B cell (primary cell): Measurements from ENCODE around the gene PDE3B. TPM values are rescaled to one million over a fixed set of nuclear protein-coding genes. Genes with fewer than 3 reads are reported as not detected.

Experiments used
- ATAC-seq: fragments of 200-7000 bp; cut with Tn5 transposase; one replicate; pipeline ENCODE4 v1.10.0; 2021; ENCODE audit warnings: low read depth, mild to moderate bottlenecking, moderate number of reproducible peaks, moderate library complexity
- CTCF ChIA-PET: fragments of 350-600 bp; sonication (Branson Sonifier 250); formaldehyde crosslinking; loops from one replicate; lab custom pipeline; 2021; ENCODE audit warnings: antibody characterized with exemption, inconsistent platforms; lab: Charles Lee
- POLR2A ChIA-PET: fragments of 350-600 bp; sonication (Branson Sonifier 250); formaldehyde crosslinking; loops from one replicate; lab custom pipeline; 2021; ENCODE audit warnings: antibody characterized with exemption; lab: Charles Lee
- DNase-seq: peaks from one replicate; pipeline ENCODE4 v3.0.0; 2013
- H2AFZ ChIP-seq: 2 replicates; pipeline ENCODE4 v1.6.1; 2012; ENCODE audit warnings: mild to moderate bottlenecking, low read depth, low read length; ENCODE audit not compliant: insufficient read depth, poor library complexity, severe bottlenecking
- H3K27ac ChIP-seq, 2 donors: 1 replicate in 1 of 2; 2 replicates in 1 of 2; pipeline ENCODE4 v1.5.1; 2012 to 2013; ENCODE audit warnings: low read length in 2 of 2, mild to moderate bottlenecking in 2 of 2, moderate library complexity in 1 of 2
- H3K27me3 ChIP-seq, 4 experiments: fragments of 200-600 bp in 1 of 4; sonication (generic) in 1 of 4; replicated peaks in 1 of 4; 1 replicate in 2 of 4; 2 replicates in 2 of 4; pipeline versions ENCODE4 v1.6.1 to v1.7.0; 2013 to 2016; ENCODE audit warnings: low read length in 3 of 4, mild to moderate bottlenecking in 2 of 4, mixed read lengths in 1 of 4, moderate library complexity in 1 of 4; ENCODE audit not compliant: insufficient read depth in 4 of 4, control insufficient read depth in 3 of 4; ENCODE audit errors: control extremely low read depth in 1 of 4
- H3K36me3 ChIP-seq, 2 experiments: replicated peaks in 1 of 2; 1 replicate in 1 of 2; 2 replicates in 1 of 2; pipeline versions ENCODE4 v1.6.1 to v1.7.1; 2013; ENCODE audit warnings: low read length in 1 of 2; ENCODE audit not compliant: insufficient read depth in 2 of 2, control insufficient read depth in 1 of 2; ENCODE audit errors: control extremely low read depth in 1 of 2, extremely low read depth in 1 of 2
- H3K4me1 ChIP-seq, 2 donors: fragments of 200-600 bp in 1 of 2; sonication (generic) in 1 of 2; 1 replicate in 1 of 2; 2 replicates in 1 of 2; pipeline versions ENCODE4 v1.5.1 to v1.6.1; 2013 to 2017; ENCODE audit warnings: low read length in 2 of 2; ENCODE audit not compliant: control insufficient read depth in 2 of 2, insufficient read depth in 2 of 2
- H3K4me2 ChIP-seq: replicated peaks from 2 replicates; pipeline ENCODE3; 2012; ENCODE audit warnings: mild to moderate bottlenecking, low read depth, low read length; ENCODE audit not compliant: poor library complexity, severe bottlenecking
- H3K4me3 ChIP-seq, 5 experiments: fragments of 200-600 bp in 1 of 5; sonication (generic) in 1 of 5; 1 replicate in 3 of 5; 2 replicates in 2 of 5; pipeline versions ENCODE4 v1.5.1 to v1.7.0; 2011 to 2016; ENCODE audit warnings: low read length in 4 of 5, mild to moderate bottlenecking in 4 of 5, low read depth in 2 of 5, control low read depth in 1 of 5, moderate library complexity in 1 of 5; ENCODE audit not compliant: insufficient read depth in 1 of 5; ENCODE audit errors: control extremely low read depth in 1 of 5, extremely low read depth in 1 of 5
- H3K79me2 ChIP-seq: fragments of 200-600 bp; sonication (generic); one replicate; pipeline ENCODE4 v1.6.0; 2016; ENCODE audit warnings: low read length; ENCODE audit not compliant: control insufficient read depth, insufficient read depth
- H3K9ac ChIP-seq: fragments of 200-600 bp; sonication (generic); 2 replicates; pipeline ENCODE4 v1.6.1; 2017; ENCODE audit warnings: mild to moderate bottlenecking, low read length, moderate library complexity
- H3K9me3 ChIP-seq, 3 donors: one replicate each; pipeline versions ENCODE4 v1.6.1 to v1.7.1; 2013; ENCODE audit warnings: low read length in 2 of 3; ENCODE audit not compliant: control insufficient read depth in 2 of 3, insufficient read depth in 1 of 3; ENCODE audit errors: control extremely low read depth in 1 of 3
- H4K20me1 ChIP-seq: 2 replicates; pipeline ENCODE4 v1.6.0; 2012; ENCODE audit warnings: mild to moderate bottlenecking, low read length; ENCODE audit not compliant: insufficient read depth, control insufficient read depth, poor library complexity, severe bottlenecking
- H3K27ac Mint-ChIP-seq: one replicate; pipeline ENCODE4 v1.8.0; 2021; ENCODE audit warnings: mixed read lengths
- H3K27me3 Mint-ChIP-seq: one replicate; pipeline ENCODE4 v1.8.0; 2021; ENCODE audit warnings: mixed read lengths
- H3K4me1 Mint-ChIP-seq: one replicate; pipeline ENCODE4 v1.8.0; 2021; ENCODE audit warnings: mixed read lengths
- H3K4me3 Mint-ChIP-seq: one replicate; pipeline ENCODE4 v1.8.0; 2021; ENCODE audit warnings: mixed read lengths
- H3K9me3 Mint-ChIP-seq: one replicate; pipeline ENCODE4 v1.8.0; 2022; ENCODE audit warnings: mixed read lengths; ENCODE audit not compliant: insufficient read depth
- CTCF ChIP-seq: fragments of 200-600 bp; IDR thresholded peaks from one replicate; pipeline ENCODE4 v1.8.0; 2022; ENCODE audit warnings: antibody characterized with exemption, mild to moderate bottlenecking
- EZH2 ChIP-seq: IDR thresholded peaks from 2 replicates; pipeline ENCODE4 v1.6.1; 2012; ENCODE audit warnings: borderline replicate concordance, low read depth, mild to moderate bottlenecking, moderate library complexity, low read length; ENCODE audit not compliant: insufficient read depth, poor library complexity, severe bottlenecking
- WGBS: methylation state at CpG from one replicate; pipeline ENCODE4 v1.1.5; 2013; ENCODE audit warnings: missing lambda C conversion rate; ENCODE audit not compliant: insufficient coverage; 5-methylcytosine and 5-hydroxymethylcytosine counted together
- intact Hi-C: fragments of 100-400 bp; cut with micrococcal nuclease; formaldehyde crosslinking; loops from one replicate; pipeline ENCODE4 v1.10.0; 2022
- polyA plus RNA-seq: library from polyadenylated mRNA; depleted of rRNA; stranded (reverse); fragments of >200 nt; gene quantifications from 2 replicates; pipeline ENCODE4 v1.2.3, GENCODE V29; 2012
- total RNA-seq, 2 donors: library from RNA; stranded (reverse); fragments of 120-200 nt in 1 of 2; gene quantifications; 1 replicate in 1 of 2; 2 replicates in 1 of 2; pipeline versions ENCODE4 v1.2.3 to v1.2.4, GENCODE V29; 2013 to 2022

PDE3B gene
- total and polyA plus RNA-seq, 2 donors (not counting 1 experiment from before 2014, with no cell fraction given), result 1.0 to 60.7 TPM

DNA sequence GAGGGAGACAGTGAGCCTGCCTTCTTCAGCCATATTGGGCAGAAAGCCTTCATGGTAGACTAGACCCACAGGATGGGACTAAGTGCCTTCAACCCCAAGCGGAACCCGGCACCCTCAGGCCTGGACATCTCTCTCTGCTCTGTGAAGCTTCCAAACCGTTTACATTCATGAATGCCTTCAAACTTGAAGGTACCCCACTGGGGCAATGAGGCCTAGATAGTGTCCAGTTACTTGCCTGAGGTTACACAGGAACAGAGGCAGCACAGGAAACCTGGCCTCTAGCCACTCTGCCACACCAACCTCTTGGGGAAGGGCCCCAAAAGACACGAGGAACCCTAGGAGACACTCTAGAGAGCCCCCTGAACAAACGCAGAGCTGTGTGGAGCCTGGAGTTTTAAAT, 263.0 kb downstream of the PDE3B start:
- Histone ChIP-seq H3K9me3 (peaks cover 0 to 6% (median 0%) of the 10 kb centered on the region in 3 donors), H3K4me3 (no peak overlapping the region), H3K9ac (no peak overlapping the region), H3K27ac (no peak overlapping the region), H3K27me3 (peaks cover 0 to under 1% (median 0%) of the 10 kb centered on the region in 4 experiments), H4K20me1 (no peaks in the 10 kb centered on the region), H3K36me3 (no peaks in the 10 kb centered on the region), H2AFZ (no peak overlapping the region), H3K4me1 (peaks cover 32 to 44% of the 10 kb centered on the region in 2 donors), H3K4me2 (peak overlapping the region; percentile 100), H3K79me2 (no peaks in the 10 kb centered on the region)
- CTCF ChIA-PET, result interaction anchor here (0.5 to 8.6 kb wide), 54 partner anchors 8 to 606 kb away, joined by 3 to 214 read pairs (median 8); partner anchors contain the start of genes CALCB, COPB1, CYP2R1 and INSC
- no peaks in the 10 kb centered on the region for H3K27me3 Mint-ChIP-seq
- H3K4me3 Mint-ChIP-seq, result no peak overlapping the region
- no peak for ATAC-seq
- DNase-seq, result peak; percentile 58
- intact Hi-C loops, result loop anchor here (1.0 to 5.0 kb wide), 4 partner anchors 142 to 1239 kb away; partner anchors contain the start of gene FAR1
- POLR2A ChIA-PET, result interaction anchor here (1.1 to 4.0 kb wide), 3 partner anchors 15 to 406 kb away, joined by 3 to 29 read pairs (median 6); partner anchors contain the start of gene CYP2R1
- peaks cover 45% of the 10 kb centered on the region for H3K4me1 Mint-ChIP-seq
- H3K9me3 Mint-ChIP-seq, result no peaks in the 10 kb centered on the region
- H3K27ac Mint-ChIP-seq, result peak overlapping the region; percentile 93
- 78% methylated on average over 5 of the region's 5 CpGs for WGBS
- no peak for TF ChIP-seq CTCF
- no peak for TF ChIP-seq EZH2

- Mint-ChIP-seq H3K27me3 (no peaks in the 10 kb centered on the region), H3K27ac (peak overlapping the region; percentile 69), H3K9me3 (no peaks in the 10 kb centered on the region), H3K4me1 (peaks cover 45% of the 10 kb centered on the region), H3K4me3 (no peak overlapping the region)
- CTCF ChIA-PET, result interaction anchor here (0.6 to 8.6 kb wide), 60 partner anchors 8 to 606 kb away, joined by 3 to 214 read pairs (median 7); partner anchors contain the start of genes CALCB, COPB1, CYP2R1 and INSC
- Histone ChIP-seq H2AFZ (no peak overlapping the region), H3K4me2 (no peak overlapping the region), H3K4me1 (peaks cover 32 to 44% of the 10 kb centered on the region in 2 donors), H3K4me3 (no peak overlapping the region), H3K9me3 (peaks cover 0 to 6% (median 0%) of the 10 kb centered on the region in 3 donors), H3K36me3 (no peaks in the 10 kb centered on the region), H4K20me1 (no peaks in the 10 kb centered on the region), H3K9ac (no peak overlapping the region), H3K79me2 (no peaks in the 10 kb centered on the region), H3K27ac (no peak overlapping the region), H3K27me3 (peaks cover 0 to 4% (median 0%) of the 10 kb centered on the region in 4 experiments)
- POLR2A ChIA-PET, result interaction anchor here (1.1 to 4.0 kb wide), 4 partner anchors 15 to 407 kb away, joined by 3 to 29 read pairs (median 4); partner anchors contain the start of gene CYP2R1
- ATAC-seq (no peak), DNase-seq (no peak)
- intact Hi-C loops, result loop anchor here (1.0 to 5.0 kb wide), 6 partner anchors 117 to 1240 kb away; partner anchors contain the start of gene FAR1
- WGBS, result 93% methylated on average over 3 of the region's 6 CpGs
- TF ChIP-seq CTCF, result no peak
- no peak for TF ChIP-seq EZH2
These were observed 263.4 kb downstream of the PDE3B start for GRCh38 chr11:14906993-14907392.
